ENCODE measurements around the gene MTARC2.

GRCh38 chr1:220734571-220735326 is 13.4 kb upstream of the MTARC2 start:
- TF ChIP-seq, protein P1, sequence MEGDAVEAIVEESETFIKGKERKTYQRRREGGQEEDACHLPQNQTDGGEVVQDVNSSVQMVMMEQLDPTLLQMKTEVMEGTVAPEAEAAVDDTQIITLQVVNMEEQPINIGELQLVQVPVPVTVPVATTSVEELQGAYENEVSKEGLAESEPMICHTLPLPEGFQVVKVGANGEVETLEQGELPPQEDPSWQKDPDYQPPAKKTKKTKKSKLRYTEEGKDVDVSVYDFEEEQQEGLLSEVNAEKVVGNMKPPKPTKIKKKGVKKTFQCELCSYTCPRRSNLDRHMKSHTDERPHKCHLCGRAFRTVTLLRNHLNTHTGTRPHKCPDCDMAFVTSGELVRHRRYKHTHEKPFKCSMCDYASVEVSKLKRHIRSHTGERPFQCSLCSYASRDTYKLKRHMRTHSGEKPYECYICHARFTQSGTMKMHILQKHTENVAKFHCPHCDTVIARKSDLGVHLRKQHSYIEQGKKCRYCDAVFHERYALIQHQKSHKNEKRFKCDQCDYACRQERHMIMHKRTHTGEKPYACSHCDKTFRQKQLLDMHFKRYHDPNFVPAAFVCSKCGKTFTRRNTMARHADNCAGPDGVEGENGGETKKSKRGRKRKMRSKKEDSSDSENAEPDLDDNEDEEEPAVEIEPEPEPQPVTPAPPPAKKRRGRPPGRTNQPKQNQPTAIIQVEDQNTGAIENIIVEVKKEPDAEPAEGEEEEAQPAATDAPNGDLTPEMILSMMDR (IDR thresholded peaks at IDR 0.05) = no peak
- TF ChIP-seq EP300 (IDR thresholded peaks at IDR 0.05) (no peak), POLR2A (IDR thresholded peaks at IDR 0.05; ENCODE audit: low read depth) (no peak), POLR2AphosphoS5 (IDR thresholded peaks at IDR 0.05) (no peak)

Measured in esophagus muscularis mucosa (tissue), 4 donors.